ENCODE measurements around the gene NUCB1. TPM values are rescaled to one million over a fixed set of nuclear protein-coding genes. Genes with fewer than 3 reads are reported as not detected.
"Not testable (repeated sequence)": the region's sequence is repeated elsewhere in the genome, so short reads cannot be mapped to it uniquely, and the experiment has no call there.

NUCB1 gene
- total and polyA plus RNA-seq, 4 donors = 186 to 775 (median 238) TPM

- Histone ChIP-seq H3K4me1 (ENCODE audit: control insufficient read depth in 4 of 4, insufficient read depth in 4 of 4, low read length in 3 of 4) (no peaks in the 10 kb centered on the region), H3K27ac (ENCODE audit: low read depth in 1 of 2, low read length in 2 of 2) (no peak overlapping the region), H3K9me3 (ENCODE audit: control insufficient read depth in 4 of 4, low read length in 3 of 4) (no peaks in the 10 kb centered on the region), H3K36me3 (ENCODE audit: control insufficient read depth in 4 of 4, insufficient read depth in 3 of 4, low read depth in 1 of 4, low read length in 3 of 4) (no peaks in the 10 kb centered on the region), H3K9ac (ENCODE audit: low read depth in 1 of 2, low read length in 2 of 2) (no peak overlapping the region), H3K27me3 (ENCODE audit: control insufficient read depth in 4 of 4, insufficient read depth in 4 of 4, low read length in 3 of 4) (no peaks in the 10 kb centered on the region), H3K4me3 (ENCODE audit: low read depth in 1 of 3, low read length in 3 of 3) (no peak overlapping the region)
- TF ChIP-seq HNF4G (IDR thresholded peaks at IDR 0.05) = no peak
- TF ChIP-seq, protein P1, sequence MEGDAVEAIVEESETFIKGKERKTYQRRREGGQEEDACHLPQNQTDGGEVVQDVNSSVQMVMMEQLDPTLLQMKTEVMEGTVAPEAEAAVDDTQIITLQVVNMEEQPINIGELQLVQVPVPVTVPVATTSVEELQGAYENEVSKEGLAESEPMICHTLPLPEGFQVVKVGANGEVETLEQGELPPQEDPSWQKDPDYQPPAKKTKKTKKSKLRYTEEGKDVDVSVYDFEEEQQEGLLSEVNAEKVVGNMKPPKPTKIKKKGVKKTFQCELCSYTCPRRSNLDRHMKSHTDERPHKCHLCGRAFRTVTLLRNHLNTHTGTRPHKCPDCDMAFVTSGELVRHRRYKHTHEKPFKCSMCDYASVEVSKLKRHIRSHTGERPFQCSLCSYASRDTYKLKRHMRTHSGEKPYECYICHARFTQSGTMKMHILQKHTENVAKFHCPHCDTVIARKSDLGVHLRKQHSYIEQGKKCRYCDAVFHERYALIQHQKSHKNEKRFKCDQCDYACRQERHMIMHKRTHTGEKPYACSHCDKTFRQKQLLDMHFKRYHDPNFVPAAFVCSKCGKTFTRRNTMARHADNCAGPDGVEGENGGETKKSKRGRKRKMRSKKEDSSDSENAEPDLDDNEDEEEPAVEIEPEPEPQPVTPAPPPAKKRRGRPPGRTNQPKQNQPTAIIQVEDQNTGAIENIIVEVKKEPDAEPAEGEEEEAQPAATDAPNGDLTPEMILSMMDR (IDR thresholded peaks at IDR 0.05; ENCODE audit: low read depth, low read length, missing input control) = no peak
- TF ChIP-seq FOXA1 (IDR thresholded peaks at IDR 0.05) = no peak
- TF ChIP-seq NR2F2 (IDR thresholded peaks at IDR 0.05) = no peak
- no peak for TF ChIP-seq RAD21 (IDR thresholded peaks at IDR 0.05)
- TF ChIP-seq EGR1 (IDR thresholded peaks at IDR 0.05; ENCODE audit: low read depth in 2 of 2) = no peak
- TF ChIP-seq, protein P2, sequence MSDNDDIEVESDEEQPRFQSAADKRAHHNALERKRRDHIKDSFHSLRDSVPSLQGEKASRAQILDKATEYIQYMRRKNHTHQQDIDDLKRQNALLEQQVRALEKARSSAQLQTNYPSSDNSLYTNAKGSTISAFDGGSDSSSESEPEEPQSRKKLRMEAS (IDR thresholded peaks at IDR 0.05) = no peak
- no peak for TF ChIP-seq GABPA (IDR thresholded peaks at IDR 0.05 in 1 of 2, conservative IDR thresholded peaks at IDR 0.05 in 1 of 2)
- DNase-seq (ENCODE audit: low spot score) = no peak
- WGBS = 96% methylated on average over 21 of the region's 21 CpGs
Measured at GRCh38 chr19:48887861-48888612, 12.1 kb upstream of the NUCB1 start.

GRCh38 chr19:48889496-48889895 is 10.6 kb upstream of the NUCB1 start:
- DNase-seq (ENCODE audit: low spot score); H3K36me3 ChIP-seq (ENCODE audit: control insufficient read depth in 4 of 4, insufficient read depth in 3 of 4, low read depth in 1 of 4, low read length in 3 of 4); H3K4me3 ChIP-seq (ENCODE audit: low read depth in 1 of 3, low read length in 3 of 3); H3K27ac ChIP-seq (ENCODE audit: low read depth in 1 of 2, low read length in 2 of 2); H3K4me1 ChIP-seq (ENCODE audit: control insufficient read depth in 4 of 4, insufficient read depth in 4 of 4, low read length in 3 of 4); H3K9me3 ChIP-seq (ENCODE audit: control insufficient read depth in 4 of 4, low read length in 3 of 4); H3K9ac ChIP-seq (ENCODE audit: low read depth in 1 of 2, low read length in 2 of 2); H3K27me3 ChIP-seq (ENCODE audit: control insufficient read depth in 4 of 4, insufficient read depth in 4 of 4, low read length in 3 of 4): not testable (repeated sequence)
- WGBS = 58% methylated on average over 2 of the region's 3 CpGs

- TF ChIP-seq FOXA1 (IDR thresholded peaks at IDR 0.05) = no peak
- no peak for DNase-seq (ENCODE audit: low spot score)
Measured at GRCh38 chr19:48890551-48890950, 9.6 kb upstream of the NUCB1 start.

DNA sequence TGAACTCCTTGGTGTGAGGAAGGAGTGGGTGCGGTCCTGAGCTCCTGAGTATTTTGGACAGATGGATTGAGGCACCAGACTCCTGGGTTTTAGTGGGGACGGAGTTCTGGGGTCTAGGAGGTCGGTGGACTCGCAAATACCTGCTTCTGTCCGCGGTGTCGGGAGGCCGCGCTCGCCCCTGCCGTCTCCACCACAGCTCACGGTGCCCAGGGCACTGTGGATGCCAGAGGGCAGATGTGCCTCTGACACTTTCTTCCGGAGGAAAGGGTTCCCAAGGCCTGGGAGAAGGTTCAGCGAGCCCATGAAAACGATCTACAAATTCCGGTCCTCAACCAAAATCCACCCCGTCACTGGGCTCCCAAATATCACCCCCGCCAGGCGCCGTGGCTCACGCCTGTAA is 4.9 kb upstream of the NUCB1 start:
- Histone ChIP-seq H3K4me1 (ENCODE audit: control insufficient read depth in 4 of 4, insufficient read depth in 4 of 4, low read length in 3 of 4) (peaks cover 0 to 2% (median 1%) of the 10 kb centered on the region in 4 donors), H3K9ac (ENCODE audit: low read depth in 1 of 2, low read length in 2 of 2) (no peak overlapping the region), H3K9me3 (ENCODE audit: control insufficient read depth in 4 of 4, low read length in 3 of 4) (no peaks in the 10 kb centered on the region), H3K4me3 (ENCODE audit: low read depth in 1 of 3, low read length in 3 of 3) (no peak overlapping the region), H3K36me3 (ENCODE audit: control insufficient read depth in 4 of 4, insufficient read depth in 3 of 4, low read depth in 1 of 4, low read length in 3 of 4) (no peaks in the 10 kb centered on the region), H3K27me3 (ENCODE audit: control insufficient read depth in 4 of 4, insufficient read depth in 4 of 4, low read length in 3 of 4) (no peaks in the 10 kb centered on the region), H3K27ac (ENCODE audit: low read depth in 1 of 2, low read length in 2 of 2) (no peak overlapping the region)
- WGBS = 64% methylated on average over 21 of the region's 21 CpGs
- no peak for DNase-seq (ENCODE audit: low spot score)
- TF ChIP-seq FOXA1 (IDR thresholded peaks at IDR 0.05) (no peak), NR2F2 (IDR thresholded peaks at IDR 0.05) (no peak), EGR1 (IDR thresholded peaks at IDR 0.05; ENCODE audit: low read depth in 2 of 2) (no peak), RXRA (IDR thresholded peaks at IDR 0.05) (no peak), HNF4A (conservative IDR thresholded peaks at IDR 0.05) (no peak), TAF1 (conservative IDR thresholded peaks at IDR 0.05) (no peak), ZBTB33 (IDR thresholded peaks at IDR 0.05) (no peak)
- TF ChIP-seq, protein P1 (IDR thresholded peaks at IDR 0.05; ENCODE audit: low read depth, low read length, missing input control) = no peak

More at GRCh38 chr19:48890551-48890950, 9.6 kb upstream of the NUCB1 start:
- no peaks in the 10 kb centered on the region for H3K9me3 ChIP-seq (ENCODE audit: control insufficient read depth in 4 of 4, low read length in 3 of 4)
- no peak overlapping the region for H3K4me3 ChIP-seq (ENCODE audit: low read depth in 1 of 3, low read length in 3 of 3)
- WGBS = 75% methylated on average over 4 of the region's 4 CpGs
- no peaks in the 10 kb centered on the region for H3K36me3 ChIP-seq (ENCODE audit: control insufficient read depth in 4 of 4, insufficient read depth in 3 of 4, low read depth in 1 of 4, low read length in 3 of 4)
- H3K27me3 ChIP-seq (ENCODE audit: control insufficient read depth in 4 of 4, insufficient read depth in 4 of 4, low read length in 3 of 4) = no peaks in the 10 kb centered on the region
- no peaks in the 10 kb centered on the region for H3K4me1 ChIP-seq (ENCODE audit: control insufficient read depth in 4 of 4, insufficient read depth in 4 of 4, low read length in 3 of 4)
- no peak overlapping the region for H3K27ac ChIP-seq (ENCODE audit: low read depth in 1 of 2, low read length in 2 of 2)
- H3K9ac ChIP-seq (ENCODE audit: low read depth in 1 of 2, low read length in 2 of 2) = no peak overlapping the region
